Mucosa of descending colon (tissue), 3 donors: ENCODE results near the gene TBATA. TPM values are rescaled to one million over a fixed set of nuclear protein-coding genes. Genes with fewer than 3 reads are reported as not detected.

Source experiments
- ATAC-seq: fragments of 200-7000 bp; cut with Tn5 transposase; one replicate; pipeline ENCODE4 v1.9.1; 2020; ENCODE audit warnings: mild to moderate bottlenecking, moderate library complexity
- DNase-seq, 3 donors: peaks; one replicate each; pipeline ENCODE4 v3.0.0-alpha.2; 2020
- H3K36me3 ChIP-seq: fragments of 200-600 bp; one replicate; pipeline ENCODE4 v1.8.0; 2021; ENCODE audit warnings: low read depth, mild to moderate bottlenecking
- H3K4me1 ChIP-seq: fragments of 200-600 bp; one replicate; pipeline ENCODE4 v1.8.0; 2021; ENCODE audit warnings: low read depth, mild to moderate bottlenecking
- H3K4me3 ChIP-seq: fragments of 200-600 bp; one replicate; pipeline ENCODE4 v1.8.0; 2021; ENCODE audit warnings: mild to moderate bottlenecking
- H3K9me3 ChIP-seq: fragments of 200-600 bp; one replicate; pipeline ENCODE4 v1.8.0; 2021; ENCODE audit warnings: mild to moderate bottlenecking
- CTCF ChIP-seq: fragments of 200-600 bp; IDR thresholded peaks from one replicate; pipeline ENCODE4 v1.8.0; 2022; ENCODE audit warnings: antibody characterized with exemption, mild to moderate bottlenecking
- intact Hi-C, 2 donors: fragments of 100-400 bp; cut with DNase I in 1 of 2; cut with micrococcal nuclease in 1 of 2; formaldehyde crosslinking; loops; one replicate each; pipeline versions ENCODE4 v1.11.0 to v1.11.1; 2022; cut with DNase I, micrococcal nuclease
- total RNA-seq, 3 donors: library from RNA; stranded (reverse); fragmentation: NEBNext Ultra II Directional in 2 of 3; extraction: Animal tissue kit (Norgen Biotek cat#: 25700) in 2 of 3; gene quantifications; one replicate each; pipeline versions ENCODE4 v1.2.1 to v1.2.4, GENCODE V29; 2021 to 2023
- donor health status: DM: no; HTN: no; CAD: no; lungs with moderate emphysema.
- donor health status: DM: no; HTN: no; CAD: no.
- donor health status: DM: no; HTN: yes; CAD: no.

The TBATA gene
- total RNA-seq, 3 donors from 2014 or later = not detected

DNA sequence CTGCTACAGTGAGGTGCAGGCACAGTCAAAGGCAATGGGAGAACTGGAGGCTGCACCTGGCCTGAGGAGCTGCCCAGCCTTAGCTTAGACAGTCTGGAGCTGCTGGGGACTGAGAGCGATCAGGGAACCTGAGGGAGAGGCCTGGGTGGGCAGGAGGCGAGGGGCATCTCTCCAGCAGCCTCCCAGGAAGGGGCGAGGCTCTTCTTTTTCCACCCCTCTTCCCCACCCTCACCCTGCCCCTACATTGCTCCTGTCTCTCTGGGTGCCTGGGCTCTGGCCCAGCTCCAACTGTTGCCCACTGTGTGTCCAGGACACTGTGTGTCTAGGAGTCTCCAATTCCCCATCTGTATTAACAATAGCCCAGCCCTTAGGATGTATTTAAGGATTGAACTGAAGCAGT lies 36.9 kb downstream of the TBATA start:
- Histone ChIP-seq H3K4me1 (no peaks in the 10 kb centered on the region), H3K36me3 (no peaks in the 10 kb centered on the region), H3K9me3 (no peaks in the 10 kb centered on the region), H3K4me3 (no peak overlapping the region)
- no peak for ATAC-seq
- no peak for TF ChIP-seq CTCF
- no peak for DNase-seq
- intact Hi-C loops = no loop called here

GRCh38 chr10:70747192-70747965 lies 37.8 kb downstream of the TBATA start:
- H3K4me1 ChIP-seq = no peaks in the 10 kb centered on the region
- TF ChIP-seq CTCF = no peak
- DNase-seq (no peak), ATAC-seq (no peak)
- no peaks in the 10 kb centered on the region for H3K36me3 ChIP-seq
- no peak overlapping the region for H3K4me3 ChIP-seq
- no peaks in the 10 kb centered on the region for H3K9me3 ChIP-seq
- intact Hi-C loops = no loop called here

DNA sequence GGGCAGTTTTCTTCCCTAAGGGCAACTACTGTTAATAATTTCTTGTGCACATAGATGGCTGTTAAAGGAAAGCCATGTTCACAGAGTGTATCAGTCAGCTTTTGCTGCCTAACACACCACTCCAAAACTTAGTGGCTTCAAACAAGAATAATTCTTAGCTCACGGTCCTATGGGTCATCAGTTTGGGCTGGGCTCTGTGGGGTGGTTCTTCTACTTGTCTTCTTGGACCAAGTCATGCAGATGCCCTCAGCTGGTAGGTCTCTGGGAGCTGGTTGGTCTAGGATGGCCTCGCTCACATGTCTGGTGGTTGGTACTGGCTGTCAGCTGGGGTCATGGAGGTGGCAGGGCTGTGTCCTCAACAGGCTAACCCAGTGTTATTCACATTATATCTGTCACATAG lies 39.6 kb downstream of the TBATA start:
- Histone ChIP-seq H3K9me3 (no peaks in the 10 kb centered on the region), H3K4me1 (no peaks in the 10 kb centered on the region), H3K4me3 (no peak overlapping the region), H3K36me3 (no peaks in the 10 kb centered on the region)
- no peak for TF ChIP-seq CTCF
- ATAC-seq (no peak), DNase-seq (no peak)
- intact Hi-C loops = no loop called here

- H3K4me3 ChIP-seq = no peak overlapping the region
- ATAC-seq (no peak), DNase-seq (no peak)
- no peaks in the 10 kb centered on the region for H3K4me1 ChIP-seq
- intact Hi-C loops = no loop called here
- no peak for TF ChIP-seq CTCF
- H3K9me3 ChIP-seq = no peaks in the 10 kb centered on the region
- H3K36me3 ChIP-seq = no peaks in the 10 kb centered on the region
Observed at GRCh38 chr10:70744617-70745143, 40.5 kb downstream of the TBATA start.

DNA sequence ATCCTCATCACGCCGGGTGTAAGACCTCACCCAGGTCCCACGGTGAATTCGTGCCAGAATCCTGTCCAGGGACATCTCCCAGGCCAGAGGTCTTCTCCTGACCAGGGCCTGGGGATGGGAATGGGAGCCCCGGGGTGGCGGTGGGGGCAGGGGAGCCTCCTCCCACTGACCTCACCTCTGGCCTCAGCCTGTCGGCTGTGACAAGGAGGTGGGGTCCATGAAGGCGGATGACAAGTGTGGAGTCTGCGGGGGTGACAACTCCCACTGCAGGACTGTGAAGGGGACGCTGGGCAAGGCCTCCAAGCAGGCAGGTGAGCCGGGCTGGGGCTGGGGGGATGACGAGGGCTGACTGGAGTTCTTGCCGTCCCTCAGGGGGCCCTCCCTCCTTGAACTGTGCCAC lies 41.3 kb downstream of the TBATA start:
- Histone ChIP-seq H3K9me3 (no peaks in the 10 kb centered on the region), H3K36me3 (no peaks in the 10 kb centered on the region), H3K4me1 (no peaks in the 10 kb centered on the region), H3K4me3 (no peak overlapping the region)
- intact Hi-C loops = no loop called here
- no peak for TF ChIP-seq CTCF
- DNase-seq (no peak), ATAC-seq (no peak)
